Limb (tissue), 2 donors: ENCODE measurements around the gene SAXO1.
"Not testable (repeated sequence)": the region's sequence is repeated elsewhere in the genome, so short reads cannot be mapped to it uniquely, and the experiment has no call there.

Experiments used
- DNase-seq, 2 donors: peaks; one replicate each; pipeline ENCODE4 v3.0.0-alpha.2; 2016; ENCODE audit errors: extremely low spot score in 2 of 2

Gene SAXO1

GRCh38 chr9:19033015-19033414 lies at the start of gene SAXO1:
TSS of gene SAXO1 (minus strand) at chr9:19033209. CDS start at chr9:19032908, 301 bp downstream.
- DNase-seq = no peak

DNA sequence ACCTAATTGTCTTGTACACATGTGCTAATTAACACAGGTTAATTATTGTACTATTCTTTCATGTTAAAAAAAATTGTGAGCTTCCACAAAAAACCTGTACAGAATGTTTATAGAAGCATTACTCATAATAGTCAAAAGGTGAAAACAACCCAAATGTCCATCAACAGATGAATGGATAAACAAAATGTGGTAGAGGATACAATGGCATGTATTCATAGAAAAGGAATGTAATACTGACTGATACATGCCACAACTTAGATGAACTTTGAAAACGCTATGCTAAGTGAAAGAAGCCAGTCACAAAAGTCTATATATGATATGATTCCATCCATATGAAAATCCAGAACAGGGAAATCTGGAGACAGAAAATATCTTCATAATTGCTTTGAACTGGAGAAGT lies 41.8 kb upstream of the SAXO1 start:
- DNase-seq = no peak

- no peak for DNase-seq
Observed at GRCh38 chr9:19074229-19074628, 41.2 kb upstream of the SAXO1 start.

- DNase-seq = no peak
Observed at GRCh38 chr9:19057033-19057432, 24.0 kb upstream of the SAXO1 start.

GRCh38 chr9:19050637-19051591 lies 17.9 kb upstream of the SAXO1 start:
- no peak for DNase-seq

- DNase-seq = no peak
Observed at GRCh38 chr9:19049917-19050636, 17.1 kb upstream of the SAXO1 start.

DNA sequence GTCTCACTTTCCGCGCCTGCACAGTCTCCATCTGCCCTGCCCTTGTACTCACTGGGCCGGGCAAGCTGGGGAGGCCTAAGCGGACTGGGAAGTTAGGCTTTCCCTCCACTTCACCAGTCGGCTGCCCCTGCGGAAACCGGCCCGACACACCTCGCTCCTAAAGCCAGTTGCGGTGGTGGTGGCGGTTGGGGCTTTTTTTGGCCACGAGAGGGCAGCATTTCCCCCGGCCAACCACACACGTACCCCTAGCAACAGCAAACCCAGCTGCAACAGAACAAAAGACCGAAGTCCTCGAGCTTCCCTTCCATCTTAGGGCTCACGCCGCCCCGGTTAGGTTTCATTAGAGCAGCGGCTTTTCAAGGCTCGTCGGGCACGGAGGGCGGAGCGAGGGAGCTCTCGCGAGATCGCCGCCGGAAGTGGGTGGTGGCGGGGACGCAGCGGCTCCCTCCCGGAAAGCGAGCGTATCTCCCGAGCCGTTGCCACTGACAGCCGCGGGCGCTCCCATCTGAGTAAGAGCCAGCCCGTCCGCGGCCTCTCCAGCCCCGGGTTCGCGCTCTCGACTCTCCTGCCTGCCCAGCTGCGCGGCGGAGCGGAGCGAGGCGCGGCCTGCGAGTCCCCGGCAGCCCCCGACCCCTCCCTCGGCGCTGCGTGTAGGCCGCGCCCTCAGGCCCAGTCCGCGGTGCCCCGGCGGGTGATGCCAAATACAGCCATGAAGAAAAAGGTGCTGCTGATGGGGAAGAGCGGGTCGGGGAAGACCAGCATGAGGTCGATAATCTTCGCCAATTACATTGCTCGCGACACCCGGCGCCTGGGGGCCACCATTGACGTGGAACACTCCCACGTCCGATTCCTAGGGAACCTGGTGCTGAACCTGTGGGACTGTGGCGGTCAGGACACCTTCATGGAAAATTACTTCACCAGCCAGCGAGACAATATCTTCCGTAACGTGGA lies 16.2 kb upstream of the SAXO1 start, which contains the start of gene RRAGA:
RRAGA (plus strand) TSS at position 462 of the 951 bp plus-strand sequence; CDS start at position 695, 233 bp downstream.
- peak; percentile 96 to 97 for DNase-seq

DNA sequence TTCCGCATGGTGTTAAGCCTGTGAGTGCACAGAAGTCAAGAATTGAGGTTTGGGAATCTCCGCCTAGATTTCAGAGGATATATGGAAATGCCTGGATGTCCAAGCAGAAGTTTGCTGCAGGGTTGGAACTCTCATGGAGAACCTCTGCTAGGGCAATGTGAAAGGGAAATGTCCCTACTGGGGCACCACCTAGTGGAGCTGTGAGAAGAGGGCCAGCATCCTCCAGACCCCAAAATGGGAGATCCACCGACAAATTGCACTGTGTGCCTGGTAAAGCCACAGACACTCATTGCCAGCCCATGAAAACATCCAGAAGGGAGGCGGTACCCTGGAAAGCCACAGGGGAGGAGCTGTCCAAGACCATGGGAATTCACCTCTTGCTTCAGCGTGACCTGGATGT lies 3.6 kb upstream of the SAXO1 start:
- no peak for DNase-seq

DNA sequence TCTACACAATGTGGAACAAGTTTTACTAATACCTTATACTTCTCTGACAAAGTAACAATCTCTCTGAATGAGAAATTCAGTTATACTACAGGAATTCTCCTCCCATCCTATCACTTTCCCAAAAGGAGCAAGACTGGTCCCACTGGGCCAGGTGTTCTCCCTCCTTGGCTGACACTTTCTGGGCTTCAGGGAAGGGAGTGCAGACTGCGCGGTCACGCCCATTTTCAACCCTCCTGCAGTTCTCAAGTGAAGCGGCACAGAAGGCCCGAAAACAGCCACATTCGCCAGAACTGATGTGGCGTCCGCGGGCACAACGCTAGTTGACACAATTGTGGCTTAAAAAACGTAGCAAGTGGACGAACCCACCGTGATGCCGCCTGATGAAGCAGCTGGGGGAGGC lies 603 bp downstream of the SAXO1 start:
- DNase-seq = peak in 1 of 2 donors; percentile 19

DNA sequence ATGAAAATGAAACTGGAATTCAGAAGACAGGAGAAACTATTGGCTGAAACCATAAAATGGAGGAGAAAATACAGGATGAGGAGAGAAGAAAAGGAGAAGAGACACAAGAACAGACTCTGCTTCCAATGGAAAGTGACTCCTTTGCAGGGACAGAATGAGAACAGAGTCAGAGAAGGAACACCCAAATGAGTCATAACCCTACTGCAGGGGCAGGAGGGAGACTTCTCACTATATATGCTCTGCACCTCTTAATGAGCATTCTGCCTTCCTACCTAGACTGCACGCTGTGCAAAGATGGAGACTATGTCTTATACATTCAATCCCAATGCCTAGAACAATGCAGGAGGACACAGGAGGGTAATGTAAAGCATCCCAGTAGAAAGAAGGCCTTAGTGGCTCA lies 2.1 kb downstream of the SAXO1 start:
- no peak for DNase-seq

DNA sequence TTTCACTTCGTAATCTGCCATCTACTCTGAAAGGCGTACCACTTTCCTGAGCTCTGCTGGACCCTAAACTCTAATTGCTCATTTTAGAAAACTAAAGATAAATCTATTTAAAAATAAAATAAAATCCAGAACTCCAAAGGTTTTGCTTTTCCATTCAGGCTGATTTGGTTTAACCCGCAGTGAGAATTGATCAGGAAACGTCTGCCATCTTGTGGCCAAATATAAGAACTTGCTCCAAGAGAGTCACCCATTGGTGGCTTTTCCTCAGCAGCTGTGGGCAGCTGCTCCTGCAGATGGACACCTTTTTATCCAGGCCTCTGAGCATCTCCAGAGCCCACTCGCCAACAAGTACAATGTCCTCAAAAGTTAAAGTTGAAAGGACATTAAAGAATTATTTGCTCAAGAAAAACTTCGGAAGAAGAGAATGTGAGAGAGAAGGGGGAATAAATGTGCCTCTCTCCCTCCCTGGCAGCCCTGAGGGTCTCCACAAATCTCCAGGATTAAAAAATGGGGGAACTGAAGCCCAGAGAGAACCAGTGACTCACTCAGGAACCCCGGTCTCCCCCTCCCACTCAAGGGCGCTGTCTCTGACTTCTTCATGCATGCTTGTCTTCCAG lies 4.1 kb downstream of the SAXO1 start:
- peak; percentile 64 to 84 for DNase-seq

DNA sequence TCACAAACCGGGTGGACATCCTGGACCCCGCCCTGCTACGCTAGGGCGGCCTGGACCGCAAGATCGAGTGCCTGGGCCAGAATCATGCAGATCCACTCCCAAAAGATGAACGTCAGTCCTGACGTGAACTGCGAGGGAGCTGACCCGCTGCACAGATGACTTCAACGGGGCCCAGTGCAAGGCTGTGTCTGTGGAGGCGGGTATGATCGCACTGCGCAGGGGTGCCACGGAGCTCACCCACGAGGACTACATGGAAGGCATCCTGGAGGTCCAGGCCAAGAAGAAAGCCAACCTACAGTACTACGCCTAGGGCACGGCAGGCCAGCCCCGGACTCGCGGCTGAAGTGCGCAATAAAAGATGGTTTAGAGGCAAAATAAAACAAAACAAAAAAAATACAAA lies 5.2 kb downstream of the SAXO1 start:
- no peak for DNase-seq

DNA sequence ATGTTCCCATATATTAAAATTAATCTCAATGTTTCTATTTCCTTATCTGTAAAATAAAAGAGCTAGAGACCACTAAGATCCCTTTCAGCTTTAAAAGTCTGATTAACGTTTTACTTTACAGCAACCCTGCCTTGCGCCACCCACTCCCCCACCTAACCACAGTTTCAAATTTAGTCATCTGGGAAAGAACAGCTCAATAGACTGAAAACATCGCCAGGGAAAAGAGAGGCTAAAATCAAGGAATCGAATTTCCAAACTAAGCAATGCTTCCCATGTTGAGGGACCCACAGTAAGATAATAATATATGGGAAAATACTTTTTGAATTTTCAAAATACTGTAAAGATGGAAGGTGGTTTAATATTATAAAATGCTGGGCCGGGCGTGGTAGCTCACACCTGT lies 6.6 kb downstream of the SAXO1 start:
- DNase-seq = no peak

DNA sequence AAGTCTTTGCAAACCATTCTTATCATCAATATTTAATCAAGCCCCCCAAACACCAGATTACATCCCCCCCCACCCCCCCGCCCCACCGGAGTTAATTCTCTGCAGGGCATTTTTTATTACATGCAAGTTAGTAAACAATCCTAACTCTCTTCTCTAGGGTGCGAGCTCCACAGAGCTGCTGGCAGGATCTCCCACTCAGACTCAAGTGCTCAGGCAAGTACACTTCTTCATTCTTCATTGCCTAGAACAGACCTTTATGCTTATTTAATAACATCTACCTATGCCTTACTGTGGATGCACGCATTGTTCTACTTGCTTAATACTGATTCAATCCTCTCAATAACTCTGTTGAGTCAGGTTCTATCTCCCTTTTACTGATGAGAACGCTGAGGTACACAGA lies 9.9 kb downstream of the SAXO1 start:
- DNase-seq = no peak

DNA sequence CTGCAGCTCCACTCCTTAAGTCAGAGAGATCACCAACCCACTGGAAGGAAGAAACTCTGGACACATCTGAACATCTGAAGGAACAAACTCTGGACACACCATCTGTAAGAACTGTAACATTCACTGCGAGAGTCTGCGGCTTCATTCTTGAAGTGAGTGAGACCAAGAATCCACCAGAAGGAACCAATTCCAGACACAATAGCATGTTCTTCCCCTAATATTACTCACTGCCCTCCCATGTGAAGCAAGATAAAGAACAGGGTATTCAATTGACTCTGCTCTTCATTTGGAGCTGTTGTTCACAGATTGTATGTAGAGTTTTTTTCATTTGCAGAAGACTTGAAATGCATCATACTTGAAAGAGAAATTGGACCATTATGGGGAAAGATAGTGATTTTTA lies 10.8 kb downstream of the SAXO1 start:
- DNase-seq = no peak

GRCh38 chr9:19021649-19022048 lies 11.4 kb downstream of the SAXO1 start:
- DNase-seq = not testable (repeated sequence)

- no peak for DNase-seq
Observed at GRCh38 chr9:19020886-19021455, 12.0 kb downstream of the SAXO1 start.

DNA sequence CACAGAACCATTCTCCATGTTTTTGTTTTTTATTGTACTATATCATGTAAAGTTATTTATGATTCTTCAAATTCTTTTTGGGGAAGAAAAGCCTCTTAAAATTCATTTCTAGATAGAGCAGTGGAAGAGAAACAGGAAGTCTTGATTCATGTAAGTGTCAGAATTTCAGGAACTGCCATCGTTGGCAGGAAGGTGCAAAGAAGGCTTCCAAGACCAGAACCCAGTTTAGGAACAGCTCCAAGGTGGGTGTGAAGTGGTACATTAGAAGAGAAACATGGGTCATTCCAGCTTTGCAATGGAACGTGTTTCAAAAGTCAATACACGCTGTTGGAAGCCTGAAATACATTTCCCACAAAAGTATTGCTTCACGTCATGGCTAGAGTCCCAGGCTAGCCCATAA lies 14.8 kb downstream of the SAXO1 start:
- no peak for DNase-seq

- DNase-seq = peak in 1 of 2 donors; percentile 45
Observed at GRCh38 chr9:19009391-19009965, 23.5 kb downstream of the SAXO1 start.

DNA sequence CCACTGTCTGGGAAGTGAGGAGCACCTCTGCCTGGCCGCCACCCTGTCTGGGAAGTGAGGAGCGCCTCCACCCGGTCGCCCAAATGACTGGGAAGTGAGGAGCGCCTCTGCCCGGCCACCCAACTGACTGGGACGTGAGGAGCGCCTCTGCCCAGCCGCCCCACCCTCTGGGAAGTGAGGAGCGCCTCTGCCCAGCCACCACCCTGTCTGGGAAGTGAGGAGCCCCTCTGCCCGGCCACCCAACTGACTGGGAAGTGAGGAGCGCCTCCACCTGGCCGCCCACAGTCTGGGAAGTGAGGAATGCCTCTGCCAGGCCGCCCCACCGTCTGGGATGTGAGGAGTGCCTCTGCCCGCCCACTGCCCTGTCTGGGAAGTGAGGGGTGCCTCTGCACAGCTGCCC lies 32.9 kb downstream of the SAXO1 start:
- DNase-seq = no peak
